ENCODE measurements around the gene CCDC146. TPM values are rescaled to one million over a fixed set of nuclear protein-coding genes. Genes with fewer than 3 reads are reported as not detected.

CCDC146 gene
- total and polyA plus RNA-seq, 9 of the 15 experiments (the other 6 are each of a cell fraction or from before 2014, with no cell fraction given): 0.10 to 0.98 (median 0.26) TPM; not detected in 1

- TF ChIP-seq ADNP (tag; IDR thresholded peaks at IDR 0.05): no peak
Observed at GRCh38 chr7:77276120-77276519, 153.7 kb downstream of the CCDC146 start (continued).

GRCh38 chr7:77281780-77282478 is 159.5 kb downstream of the CCDC146 start:
- ChIA-PET CTCF (ENCODE audit: low intra/inter-chr PET ratio) (no interaction called here), POLR2A (interaction anchor here (0.6 kb wide), 2 partner anchors 88 to 878 kb away, joined by 3 to 4 read pairs; no protein-coding TSS in a partner anchor)
- no TSS peak for BruUV-seq (replicated peaks)
- H3K9me1 ChIP-seq (ENCODE audit: control insufficient read depth, insufficient read depth, low read length): no peaks in the 10 kb centered on the region
- intact Hi-C loops (cut with micrococcal nuclease): no loop called here
- no peak for ATAC-seq
- H3K27me3 ChIP-seq (ENCODE audit: control insufficient read depth in 2 of 2, insufficient read depth in 2 of 2, low read length in 2 of 2): peaks cover 0 to 5% of the 10 kb centered on the region in 2 experiments; a peak in 1 of 5 replicates
- H3K4me2 ChIP-seq (ENCODE audit: insufficient read depth, low read length): no peak overlapping the region
- H3K9me3 ChIP-seq (replicated peaks; ENCODE audit: control insufficient read depth, insufficient read depth, low read depth, low read length): no peaks in the 10 kb centered on the region
- no peak overlapping the region for H3K9ac ChIP-seq (ENCODE audit: insufficient read depth in 1 of 2, low read depth in 2 of 2, low read length in 2 of 2)
- H2AFZ ChIP-seq (ENCODE audit: low read depth, low read length): no peak overlapping the region
- no peak for FAIRE-seq
- H3K36me3 ChIP-seq (ENCODE audit: control insufficient read depth, insufficient read depth, low read length): no peaks in the 10 kb centered on the region
- no peak overlapping the region for H3K27ac ChIP-seq (ENCODE audit: extremely low read depth, low read depth, low read length)
- H4K20me1 ChIP-seq (replicated peaks; ENCODE audit: control insufficient read depth, insufficient read depth, low read length): no peaks in the 10 kb centered on the region
- no peaks in the 10 kb centered on the region for H3K4me1 ChIP-seq (replicated peaks in 1 of 2; ENCODE audit: control insufficient read depth in 2 of 2, insufficient read depth in 2 of 2, low read length in 2 of 2)
- in situ Hi-C loops (cut with MboI): no loop called here
- TF ChIP-seq NELFE (IDR thresholded peaks at IDR 0.05; ENCODE audit: insufficient read depth, insufficient read length) (no peak), NR2F6 (CRISPR knock-in tag; IDR thresholded peaks at IDR 0.05) (no peak), BMI1 (IDR thresholded peaks at IDR 0.05; ENCODE audit: low read length) (no peak)
- 2% methylated on average over 3 of the region's 3 CpGs for WGBS (ENCODE audit: insufficient coverage, low coverage, missing lambda C conversion rate)
- no peaks in the 10 kb centered on the region for H3K79me2 ChIP-seq (ENCODE audit: control insufficient read depth, insufficient read depth, low read length)
- no peak overlapping the region for H3K4me3 ChIP-seq
- DNase-seq (ENCODE audit: extremely low read depth in 1 of 4, low spot score in 3 of 4): no peak

Data from K562 (cell line).